Lung (tissue), 12 donors: ENCODE results near the gene CTTN. TPM values are rescaled to one million over a fixed set of nuclear protein-coding genes. Genes with fewer than 3 reads are reported as not detected.

ENCODE experiments used
- ATAC-seq: fragments of 200-7000 bp; cut with Tn5 transposase; one replicate; pipeline ENCODE4 v1.9.1; 2020; ENCODE audit warnings: moderate number of reproducible peaks; ENCODE audit not compliant: insufficient read depth, low FRiP score
- DNase-seq, 3 donors: peaks; one replicate each; pipeline ENCODE4 v3.0.0-alpha.2; 2013 to 2017
- H3K27ac ChIP-seq, 2 donors: one replicate each; pipeline ENCODE4 v1.5.1; 2013; ENCODE audit warnings: mild to moderate bottlenecking in 2 of 2, moderate library complexity in 2 of 2, control low read depth in 1 of 2, inconsistent platforms in 1 of 2, low read depth in 1 of 2, low read length in 1 of 2
- H3K27me3 ChIP-seq, 3 donors: one replicate each; pipeline ENCODE4 v1.5.1; 2013; ENCODE audit warnings: low read length in 2 of 3; ENCODE audit not compliant: control insufficient read depth in 3 of 3, insufficient read depth in 3 of 3
- H3K36me3 ChIP-seq, 4 donors: one replicate each; pipeline ENCODE4 v1.5.1; 2013; ENCODE audit warnings: low read length in 4 of 4, mild to moderate bottlenecking in 1 of 4, moderate library complexity in 1 of 4; ENCODE audit not compliant: control insufficient read depth in 4 of 4, insufficient read depth in 4 of 4
- H3K4me1 ChIP-seq, 5 donors: one replicate each; pipeline ENCODE4 v1.5.1; 2013; ENCODE audit warnings: low read length in 5 of 5, mild to moderate bottlenecking in 2 of 5, moderate library complexity in 1 of 5; ENCODE audit not compliant: control insufficient read depth in 5 of 5, insufficient read depth in 5 of 5
- H3K4me3 ChIP-seq: one replicate; pipeline ENCODE4 v1.5.1; 2013; ENCODE audit warnings: mild to moderate bottlenecking, control low read depth, moderate library complexity
- H3K9ac ChIP-seq, 2 donors: one replicate each; pipeline ENCODE4 v1.5.1; 2013; ENCODE audit warnings: low read length in 2 of 2, control low read depth in 1 of 2; ENCODE audit not compliant: insufficient read depth in 1 of 2
- H3K9me3 ChIP-seq, 4 donors: one replicate each; pipeline ENCODE4 v1.5.1; 2013; ENCODE audit warnings: low read length in 3 of 4, mild to moderate bottlenecking in 1 of 4, moderate library complexity in 1 of 4; ENCODE audit not compliant: control insufficient read depth in 4 of 4, insufficient read depth in 3 of 4
- WGBS, 2 donors: extraction: QIAGEN DNeasy Blood & Tissue Kit; methylation state at CpG; one replicate each; pipeline ENCODE4 v1.1.7; 2013; 5-methylcytosine and 5-hydroxymethylcytosine counted together
- polyA plus RNA-seq, 2 donors: library from polyadenylated mRNA; stranded (reverse); fragments of 200-250 nt; gene quantifications; one replicate each; pipeline ENCODE4 v1.2.1, GENCODE V29; 2013
- total RNA-seq, 2 donors: library from RNA; depleted of rRNA in 1 of 2; stranded (reverse); fragments of >200 nt in 1 of 2; gene quantifications; one replicate each; pipeline ENCODE4 v1.2.1, GENCODE V29; 2014 to 2021
- TF ChIP-seq, protein P1 (sequence below): IDR thresholded peaks from 2 replicates; pipeline ENCODE4 v1.5.1; 2012; ENCODE audit warnings: mild to moderate bottlenecking; ENCODE audit errors: control extremely low read depth, extremely low read depth
- donor health status: control.
- donor health status: control.
- donor health status: Bipolar disorder and iron deficiency.
- donor health status: healthy.
- donor health status: DM: yes; HTN: yes; CAD: no.

Gene CTTN
- total and polyA plus RNA-seq, 4 donors = 89.8 to 235 (median 154) TPM

DNA sequence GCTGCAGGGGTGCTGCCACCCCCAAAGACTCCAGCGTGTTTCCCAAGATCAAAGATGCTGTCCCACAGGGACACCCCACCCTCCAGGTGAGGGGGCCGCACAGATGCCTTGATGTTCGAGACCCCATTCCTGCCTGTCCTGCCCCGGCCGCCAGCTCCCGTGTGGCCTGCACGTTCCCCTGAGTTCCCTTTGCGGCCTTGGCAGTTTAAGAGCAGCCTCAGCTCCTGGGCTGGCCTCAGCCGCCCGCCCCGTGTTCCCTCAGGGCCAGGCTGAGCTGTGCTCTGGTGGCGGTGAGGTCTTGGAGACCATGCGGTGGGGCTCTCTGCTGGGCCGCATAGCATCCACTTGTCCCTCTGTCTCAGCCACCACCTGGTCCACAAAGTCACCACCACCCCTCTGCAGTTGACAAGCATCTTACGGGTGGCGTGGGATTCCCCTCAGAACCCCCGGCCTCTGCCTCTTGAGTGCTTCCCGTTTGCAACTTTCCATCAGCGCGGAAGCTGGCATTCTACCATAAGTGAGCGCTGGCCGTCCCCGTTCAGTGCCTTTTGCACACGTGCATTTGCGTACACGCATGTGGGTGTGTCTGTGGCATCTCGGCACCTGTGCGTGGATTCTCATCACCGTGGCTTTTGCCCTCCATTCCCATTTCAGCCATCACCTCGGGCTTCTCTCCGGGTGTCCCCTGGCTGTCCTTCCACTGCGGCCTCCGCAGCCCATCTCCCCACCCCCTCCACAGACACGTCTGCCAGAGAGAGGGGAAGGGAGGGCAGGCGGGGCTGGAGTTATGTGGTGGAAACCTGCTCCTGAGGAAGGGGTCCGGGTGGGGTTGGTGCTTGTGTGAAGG, 35.9 kb downstream of the CTTN start:
- DNase-seq = no peak
- H3K36me3 ChIP-seq = peaks cover 18 to 71% (median 34%) of the 10 kb centered on the region in 4 donors
- TF ChIP-seq, protein P1, sequence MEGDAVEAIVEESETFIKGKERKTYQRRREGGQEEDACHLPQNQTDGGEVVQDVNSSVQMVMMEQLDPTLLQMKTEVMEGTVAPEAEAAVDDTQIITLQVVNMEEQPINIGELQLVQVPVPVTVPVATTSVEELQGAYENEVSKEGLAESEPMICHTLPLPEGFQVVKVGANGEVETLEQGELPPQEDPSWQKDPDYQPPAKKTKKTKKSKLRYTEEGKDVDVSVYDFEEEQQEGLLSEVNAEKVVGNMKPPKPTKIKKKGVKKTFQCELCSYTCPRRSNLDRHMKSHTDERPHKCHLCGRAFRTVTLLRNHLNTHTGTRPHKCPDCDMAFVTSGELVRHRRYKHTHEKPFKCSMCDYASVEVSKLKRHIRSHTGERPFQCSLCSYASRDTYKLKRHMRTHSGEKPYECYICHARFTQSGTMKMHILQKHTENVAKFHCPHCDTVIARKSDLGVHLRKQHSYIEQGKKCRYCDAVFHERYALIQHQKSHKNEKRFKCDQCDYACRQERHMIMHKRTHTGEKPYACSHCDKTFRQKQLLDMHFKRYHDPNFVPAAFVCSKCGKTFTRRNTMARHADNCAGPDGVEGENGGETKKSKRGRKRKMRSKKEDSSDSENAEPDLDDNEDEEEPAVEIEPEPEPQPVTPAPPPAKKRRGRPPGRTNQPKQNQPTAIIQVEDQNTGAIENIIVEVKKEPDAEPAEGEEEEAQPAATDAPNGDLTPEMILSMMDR = no peak

DNA sequence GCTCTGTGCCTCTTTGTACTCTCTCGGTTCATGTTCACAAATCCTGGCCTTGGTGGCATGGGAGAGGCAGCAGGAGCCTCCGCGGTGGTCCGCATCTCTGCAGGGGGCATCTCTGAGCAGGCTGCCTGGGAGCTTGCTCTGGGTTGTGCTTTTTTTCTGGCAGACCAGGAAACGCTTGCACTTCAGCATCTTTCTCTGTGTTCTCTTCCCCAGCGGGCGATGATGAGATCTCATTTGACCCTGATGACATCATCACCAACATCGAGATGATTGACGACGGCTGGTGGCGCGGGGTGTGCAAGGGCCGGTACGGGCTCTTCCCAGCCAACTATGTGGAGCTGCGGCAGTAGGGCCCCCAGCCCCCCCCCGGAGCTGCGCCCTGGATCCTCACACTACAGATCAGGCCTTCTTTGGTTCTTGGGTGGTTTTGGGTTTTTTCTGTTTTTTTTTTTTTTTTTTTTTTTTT, 36.5 kb downstream of the CTTN start:
- Histone ChIP-seq H3K9ac (no peak overlapping the region), H3K36me3 (peaks cover 18 to 65% (median 33%) of the 10 kb centered on the region in 4 donors), H3K27me3 (no peaks in the 10 kb centered on the region), H3K4me1 (no peaks in the 10 kb centered on the region), H3K9me3 (no peaks in the 10 kb centered on the region), H3K27ac (no peak overlapping the region), H3K4me3 (no peak overlapping the region)
- WGBS, 2 donors = 92% methylated on average over 17 of the region's 17 CpGs
- TF ChIP-seq, protein P1 = no peak
- DNase-seq = no peak
- ATAC-seq = no peak

More for the DNA sequence above, 35.9 kb downstream of the CTTN start:
- Histone ChIP-seq H3K9ac (no peak overlapping the region), H3K4me3 (no peak overlapping the region), H3K4me1 (no peaks in the 10 kb centered on the region), H3K9me3 (no peaks in the 10 kb centered on the region), H3K27me3 (no peaks in the 10 kb centered on the region), H3K27ac (no peak overlapping the region)
- 90 to 92% methylated on average over 36 of the region's 36 CpGs for WGBS, 2 donors
- no peak for ATAC-seq

DNA sequence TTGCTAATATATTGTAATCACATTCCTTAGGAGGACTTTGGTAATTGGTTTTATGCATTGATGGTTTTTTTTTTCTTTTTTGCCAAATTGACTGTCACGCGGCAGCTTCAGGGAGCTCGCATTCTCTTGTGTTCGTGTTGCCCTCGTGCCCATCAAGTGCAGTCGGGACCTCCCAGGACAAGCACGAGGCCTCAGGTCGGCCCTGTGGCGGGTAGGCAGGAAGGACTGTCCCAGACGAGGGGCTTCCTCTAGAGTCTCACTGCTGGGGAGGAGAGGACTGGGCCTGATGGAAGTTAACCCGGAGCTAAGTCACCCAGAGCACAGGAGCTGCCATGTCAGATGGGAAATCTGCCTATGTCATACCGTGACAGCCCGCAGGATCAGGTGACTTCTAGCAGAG, 37.0 kb downstream of the CTTN start:
- DNase-seq (no peak), ATAC-seq (no peak)
- H3K36me3 ChIP-seq = peaks cover 15 to 61% (median 30%) of the 10 kb centered on the region in 4 donors
- H3K4me1 ChIP-seq = no peaks in the 10 kb centered on the region
- 87 to 91% methylated on average over 13 of the region's 13 CpGs for WGBS, 2 donors
- no peaks in the 10 kb centered on the region for H3K27me3 ChIP-seq
- H3K9me3 ChIP-seq = no peaks in the 10 kb centered on the region
- TF ChIP-seq, protein P1 = no peak
- H3K27ac ChIP-seq = no peak overlapping the region
- no peak overlapping the region for H3K9ac ChIP-seq
- no peak overlapping the region for H3K4me3 ChIP-seq
